Activated CD8-positive, alpha-beta memory T cell treated with anti-CD3 and anti-CD28 coated beads, Interleukin-2, amount 50 U/mL, for 4 hours (primary cell): ENCODE data around the gene DTHD1.

ENCODE experiments used
- DNase-seq: peaks from one replicate; pipeline ENCODE4 v3.0.0-alpha.2; 2020

Gene DTHD1

DNA sequence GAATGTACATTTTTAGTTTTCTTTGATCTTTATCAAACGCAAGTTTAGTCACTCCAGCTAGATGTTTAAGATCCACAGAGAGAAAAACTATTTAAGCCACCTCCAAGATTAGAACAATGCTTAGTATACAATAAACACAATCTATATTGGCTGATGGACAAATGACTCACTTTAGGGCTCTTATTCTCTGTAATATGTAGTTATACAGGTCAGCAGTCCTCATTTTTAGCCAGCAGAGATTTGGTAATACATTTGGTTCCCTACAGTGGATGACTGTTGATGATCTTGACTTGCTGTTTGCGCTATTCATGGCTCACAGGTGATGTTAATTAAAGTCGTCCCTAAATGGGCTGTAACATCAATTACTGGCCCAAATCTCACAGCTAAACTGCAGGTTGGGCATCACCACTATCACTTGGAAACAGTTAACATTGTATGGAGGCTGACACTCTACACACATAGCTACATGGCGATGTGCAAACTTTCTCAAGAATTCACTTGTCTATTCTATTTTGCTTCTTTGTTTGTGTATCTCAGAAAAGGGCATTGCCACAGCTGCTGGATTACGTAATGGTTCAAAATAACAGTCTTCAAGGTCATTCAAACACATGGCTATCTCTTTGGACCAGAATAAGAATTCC, 11.8 kb upstream of the DTHD1 start:
- no peak for DNase-seq

GRCh38 chr4:36273276-36273675, 8.1 kb upstream of the DTHD1 start:
- no peak for DNase-seq

DNA sequence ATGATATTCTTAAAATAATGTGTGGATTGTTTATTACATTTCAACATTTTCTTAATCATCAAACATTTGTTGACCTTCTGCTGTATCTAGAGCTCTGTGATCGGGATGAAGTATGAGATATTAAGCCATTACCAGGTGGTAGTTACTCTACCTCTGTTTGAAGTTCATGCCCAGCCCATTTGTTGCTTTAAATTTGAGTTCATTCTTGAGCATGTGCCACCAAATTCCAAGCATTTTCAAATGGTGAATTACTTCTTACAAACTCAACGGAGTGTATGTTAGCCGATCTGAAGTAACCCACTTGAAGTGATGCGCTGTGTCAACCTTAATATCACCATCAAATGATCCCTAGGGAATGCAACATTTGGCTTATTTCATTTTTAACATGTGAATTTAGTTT, 7.3 kb upstream of the DTHD1 start:
- no peak for DNase-seq

DNA sequence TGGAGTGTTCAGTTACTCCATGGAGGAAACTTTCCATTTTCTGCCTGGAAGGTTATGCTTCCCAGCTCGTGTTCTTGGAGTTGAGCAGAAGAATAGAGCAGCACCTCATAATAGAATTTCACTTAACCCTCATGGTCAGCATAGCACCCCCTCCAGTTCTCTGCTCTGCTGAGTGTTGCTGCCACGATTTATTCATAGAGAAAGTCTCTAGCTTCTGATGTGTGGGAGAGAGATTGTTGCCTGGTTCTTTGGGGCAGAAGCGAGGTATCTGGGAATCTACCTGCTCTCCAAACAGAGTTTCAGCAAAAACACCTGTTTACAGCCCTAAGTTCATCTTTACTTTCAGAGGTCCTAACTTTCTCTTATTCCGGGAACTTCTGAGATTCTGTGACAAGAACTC, 3.9 kb upstream of the DTHD1 start:
- DNase-seq = no peak

DNA sequence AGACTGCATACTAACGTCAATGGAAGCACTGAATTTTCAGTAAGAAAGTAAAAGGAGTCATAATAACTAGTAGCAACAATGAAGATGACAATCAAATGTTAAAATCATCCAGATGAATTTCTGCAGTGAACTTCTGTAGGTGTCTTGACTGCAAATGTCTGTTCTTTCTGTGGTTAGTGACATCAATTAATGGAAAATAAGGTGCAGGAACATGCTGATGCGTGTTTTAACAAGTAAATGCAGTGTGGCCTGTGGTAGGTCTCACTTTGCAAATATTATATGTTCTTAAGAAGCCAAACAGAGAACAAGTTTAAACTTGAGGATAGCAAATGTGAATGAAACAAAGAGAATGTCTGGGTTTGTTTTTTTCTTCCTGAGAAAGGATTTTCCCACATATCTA, 2.6 kb upstream of the DTHD1 start:
- DNase-seq = no peak

- DNase-seq = no peak
These were observed 861 bp upstream of the DTHD1 start for GRCh38 chr4:36280555-36280954.

DNA sequence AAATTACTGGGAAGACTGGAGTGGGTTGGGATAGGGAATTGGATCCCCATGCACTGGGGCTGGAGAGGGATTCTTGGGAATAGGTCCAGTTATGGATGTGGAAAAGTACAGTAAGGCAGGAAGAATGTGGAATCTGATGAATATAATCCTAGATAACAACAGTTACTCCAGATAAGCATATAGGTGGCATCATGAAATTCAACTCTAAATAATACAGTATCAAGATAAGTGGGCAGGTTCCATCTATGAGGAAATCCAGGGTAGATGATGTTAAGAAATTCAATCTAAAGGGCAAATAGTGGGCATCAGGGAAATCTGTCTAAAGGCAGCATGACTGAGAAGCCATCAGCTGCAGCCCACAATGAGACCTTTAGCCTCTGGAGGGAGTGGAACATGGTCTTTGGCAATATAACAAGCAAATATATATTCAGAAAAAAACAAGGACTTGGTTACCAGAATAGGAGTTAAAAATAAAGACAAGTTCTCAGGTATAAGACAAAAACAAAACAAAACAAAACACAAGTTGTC, 1.2 kb downstream of the DTHD1 start:
- no peak for DNase-seq

DNA sequence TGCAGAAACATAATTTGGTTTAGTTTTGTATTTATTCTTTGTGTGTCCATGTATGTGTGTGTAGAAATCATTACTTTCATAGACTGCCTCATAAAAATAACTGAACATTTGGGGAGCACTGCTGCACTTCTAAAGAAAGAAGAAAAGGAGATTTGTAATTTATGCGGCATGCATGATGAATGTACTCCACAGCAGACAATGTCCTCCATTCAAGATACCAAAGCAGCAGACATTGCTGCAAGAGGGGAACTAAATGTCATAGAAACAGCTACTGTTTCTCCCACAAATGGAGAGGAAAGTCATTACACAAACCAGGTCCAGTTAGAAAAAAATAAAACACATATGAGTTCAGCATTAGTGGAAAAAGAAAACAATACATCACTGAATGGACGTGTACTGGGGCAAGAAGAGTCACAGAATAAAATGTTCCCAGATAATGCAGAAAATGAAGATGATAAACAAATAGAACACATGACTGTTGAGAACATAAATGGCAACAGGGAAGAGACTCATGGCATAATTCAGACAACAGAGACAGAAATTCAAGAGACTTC, 2.6 kb downstream of the DTHD1 start:
- DNase-seq = no peak

DNA sequence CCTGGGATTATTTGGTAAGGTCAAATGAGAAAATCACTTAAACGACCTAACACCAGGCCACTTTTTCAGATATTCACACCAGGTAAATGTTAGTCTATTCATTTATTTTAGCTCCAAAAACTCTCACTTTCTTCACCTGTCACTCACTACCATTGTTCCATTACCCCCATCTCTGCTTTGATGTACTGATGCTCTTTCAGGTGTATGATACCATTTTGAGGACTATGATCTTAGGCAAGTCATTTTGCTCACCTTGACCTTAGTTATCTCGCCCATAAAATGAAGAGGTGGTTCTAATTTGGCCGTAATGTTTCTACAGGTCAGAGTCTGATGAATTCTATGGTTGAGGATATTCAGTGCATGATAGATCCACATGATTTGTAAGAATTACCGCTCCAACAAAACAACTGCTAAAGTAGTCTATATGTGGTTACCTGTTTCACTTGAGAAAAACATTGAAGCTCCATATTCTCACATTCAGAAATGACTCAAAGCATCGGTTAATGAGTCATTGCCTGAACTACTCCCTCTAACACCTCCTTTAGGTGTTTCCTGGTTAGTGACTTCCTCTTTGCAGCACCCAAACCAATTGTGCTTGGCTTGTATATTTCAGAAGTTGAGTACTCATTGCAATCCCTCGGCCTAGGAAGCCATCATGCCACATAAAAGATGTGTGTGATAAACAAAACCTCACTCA, 4.5 kb downstream of the DTHD1 start:
- peak; percentile 32 for DNase-seq

- DNase-seq = no peak
These were observed 5.1 kb downstream of the DTHD1 start for GRCh38 chr4:36286481-36286871.

- no peak for DNase-seq
These were observed 7.5 kb downstream of the DTHD1 start for GRCh38 chr4:36288731-36289426.

DNA sequence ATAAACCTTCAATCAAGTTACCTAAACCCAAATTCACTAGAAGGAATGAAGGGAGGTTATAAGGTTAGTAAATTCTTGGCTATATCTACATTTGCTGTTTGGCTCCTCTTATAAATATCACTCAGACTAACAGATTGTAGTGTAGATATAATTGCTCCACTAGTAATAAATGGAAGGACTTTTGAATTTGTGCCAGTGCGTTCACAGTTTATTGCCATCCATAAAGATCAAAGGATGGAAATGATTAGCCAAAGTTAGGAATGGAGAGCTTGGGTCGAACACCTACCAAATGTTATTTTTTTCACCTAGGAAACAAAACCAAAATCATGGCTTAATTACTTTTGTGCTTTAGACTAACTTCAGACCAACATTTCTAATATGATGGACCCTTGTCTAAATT, 9.2 kb downstream of the DTHD1 start:
- DNase-seq = no peak

DNA sequence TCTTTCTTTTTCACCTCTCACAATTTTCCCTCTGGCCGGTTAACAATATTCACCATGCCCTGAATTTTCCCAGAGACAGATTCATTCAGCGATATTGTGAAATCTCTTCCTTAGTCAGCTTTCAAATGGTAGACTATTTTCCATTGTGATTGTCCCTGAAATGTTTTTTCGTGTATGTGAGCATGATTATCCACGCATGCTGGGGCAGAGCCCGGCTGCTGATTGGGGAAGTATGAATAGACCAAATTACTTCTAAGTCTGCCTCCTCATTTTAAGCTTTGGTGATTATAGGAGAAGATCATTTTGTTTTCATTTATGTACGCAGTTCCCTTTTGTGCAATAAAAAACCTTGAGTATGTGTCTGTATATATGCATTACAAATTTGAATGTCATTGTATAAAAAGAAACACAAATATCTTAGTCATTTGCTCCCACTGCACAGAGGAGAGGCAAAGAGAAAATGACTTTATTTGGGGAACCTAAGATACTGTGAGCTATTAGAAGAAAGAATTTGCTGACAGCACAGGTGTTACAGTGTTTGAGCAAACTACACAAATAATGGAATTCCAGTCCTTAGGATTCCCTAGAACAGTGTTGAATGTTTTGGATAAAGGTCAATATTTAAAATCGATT, 11.3 kb downstream of the DTHD1 start:
- DNase-seq = no peak

DNA sequence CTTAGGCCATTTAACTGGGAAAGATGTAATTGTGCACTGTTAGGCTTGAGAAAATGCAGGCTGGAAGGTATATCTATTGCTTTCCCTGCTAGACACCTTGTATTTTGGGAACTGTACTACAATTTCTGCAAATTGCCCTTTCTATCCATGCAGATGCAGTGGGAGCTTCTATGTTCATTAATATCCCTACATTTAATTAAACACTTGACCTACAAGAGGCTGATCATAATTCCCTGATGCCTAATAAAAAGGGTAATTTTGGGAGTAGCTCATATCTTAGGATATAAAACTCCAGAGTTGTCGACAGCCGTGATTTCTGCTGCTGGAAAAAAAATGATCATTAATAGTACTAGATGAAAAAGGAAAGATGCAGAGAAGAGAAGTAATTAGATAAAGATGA, 19.7 kb downstream of the DTHD1 start:
- DNase-seq = no peak

- DNase-seq = no peak
These were observed 22.2 kb downstream of the DTHD1 start for GRCh38 chr4:36303426-36304137.

GRCh38 chr4:36304138-36304681, 22.8 kb downstream of the DTHD1 start:
- no peak for DNase-seq

- no peak for DNase-seq
These were observed 26.7 kb downstream of the DTHD1 start for GRCh38 chr4:36308150-36308549.

DNA sequence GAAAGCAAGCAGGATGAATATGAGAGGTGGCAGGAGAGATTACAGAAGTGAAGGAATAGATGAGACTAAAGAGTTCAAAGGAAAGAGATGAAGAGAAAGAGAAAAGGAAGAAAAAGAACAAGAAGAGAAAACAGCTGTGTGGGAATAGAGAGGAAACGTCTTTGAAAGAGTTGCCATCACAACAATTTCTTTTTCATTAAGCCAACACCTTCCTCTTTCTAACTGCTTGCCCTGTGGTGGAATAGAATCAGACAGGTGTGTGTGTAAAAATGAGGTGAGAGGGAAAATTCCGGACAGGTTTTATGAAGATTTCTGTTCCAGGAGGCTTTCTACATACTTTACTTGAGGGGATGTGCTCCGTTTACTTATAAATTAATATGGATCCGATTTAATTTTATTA, 28.8 kb downstream of the DTHD1 start:
- DNase-seq = no peak

- DNase-seq = no peak
These were observed 29.4 kb downstream of the DTHD1 start for GRCh38 chr4:36310793-36311192.

- no peak for DNase-seq
These were observed 31.1 kb downstream of the DTHD1 start for GRCh38 chr4:36312511-36312910.

- no peak for DNase-seq
These were observed 31.9 kb downstream of the DTHD1 start for GRCh38 chr4:36313301-36313700.

- no peak for DNase-seq
These were observed 32.3 kb downstream of the DTHD1 start for GRCh38 chr4:36313703-36314102.
